Dermis blood vessel endothelial cell (primary cell): ENCODE results near the gene NCK1. TPM values are rescaled to one million over a fixed set of nuclear protein-coding genes. Genes with fewer than 3 reads are reported as not detected.
"Not testable (repeated sequence)": the region's sequence is repeated elsewhere in the genome, so short reads cannot be mapped to it uniquely, and the experiment has no call there.

Experiments
- DNase-seq: peaks from one replicate; pipeline ENCODE4 v3.0.0; 2010
- total RNA-seq: library from RNA; depleted of rRNA; stranded (reverse); fragments of >200 nt; gene quantifications from 2 replicates; pipeline ENCODE4 v1.2.3, GENCODE V29; 2014

NCK1 gene
- total RNA-seq, 1 donor from 2014 or later: 150 TPM

- DNase-seq: no peak
These were observed 87.1 kb downstream of the NCK1 start for GRCh38 chr3:136949146-136949545.

- DNase-seq: peak; percentile 56
These were observed 87.7 kb downstream of the NCK1 start for GRCh38 chr3:136949708-136950107.

- DNase-seq: no peak
These were observed 88.6 kb downstream of the NCK1 start for GRCh38 chr3:136950623-136951022.

- no peak for DNase-seq
These were observed 90.3 kb downstream of the NCK1 start for GRCh38 chr3:136952292-136952691.

GRCh38 chr3:136954251-136954650 is 92.2 kb downstream of the NCK1 start:
- DNase-seq: no peak

- DNase-seq: no peak
These were observed 93.2 kb downstream of the NCK1 start for GRCh38 chr3:136954980-136955780.

- DNase-seq: peak; percentile 51
These were observed 93.8 kb downstream of the NCK1 start for GRCh38 chr3:136955813-136956212.

GRCh38 chr3:136956971-136957370 is 95.0 kb downstream of the NCK1 start:
- no peak for DNase-seq

GRCh38 chr3:136957751-136958288 is 95.8 kb downstream of the NCK1 start, which contains the start of gene IL20RB:
IL20RB (plus strand) TSS chr3:136957983; CDS start chr3:136958114, 131 bp downstream.
- no peak for DNase-seq

- DNase-seq: no peak
These were observed 96.9 kb downstream of the NCK1 start for GRCh38 chr3:136958939-136959338.

- no peak for DNase-seq
These were observed 97.6 kb downstream of the NCK1 start for GRCh38 chr3:136959599-136959998.

- no peak for DNase-seq
These were observed 99.1 kb downstream of the NCK1 start for GRCh38 chr3:136960838-136961836.

- DNase-seq: no peak
These were observed 100.9 kb downstream of the NCK1 start for GRCh38 chr3:136962927-136963326.

GRCh38 chr3:136969539-136969938 is 107.5 kb downstream of the NCK1 start:
- DNase-seq: not testable (repeated sequence)

GRCh38 chr3:136973352-136973751 is 111.3 kb downstream of the NCK1 start:
- no peak for DNase-seq

GRCh38 chr3:136974670-136975069 is 112.7 kb downstream of the NCK1 start:
- no peak for DNase-seq

- no peak for DNase-seq
These were observed 117.2 kb downstream of the NCK1 start for GRCh38 chr3:136979204-136979603.

GRCh38 chr3:136979684-136980083 is 117.7 kb downstream of the NCK1 start:
- no peak for DNase-seq

GRCh38 chr3:136982033-136982432 is 120.0 kb downstream of the NCK1 start:
- no peak for DNase-seq

GRCh38 chr3:136982520-136983138 is 120.6 kb downstream of the NCK1 start:
- DNase-seq: no peak

- peak; percentile 31 for DNase-seq
These were observed 122.8 kb downstream of the NCK1 start for GRCh38 chr3:136984837-136985236.

- not testable (repeated sequence) for DNase-seq
These were observed 125.5 kb downstream of the NCK1 start for GRCh38 chr3:136987398-136987980.
